ENCODE data around the gene BPIFB6.

The BPIFB6 gene

GRCh38 chr20:33016581-33017109, 14.8 kb upstream of the BPIFB6 start:
- FAIRE-seq (no peak), DNase-seq (ENCODE audit: insufficient read length, low spot score) (no peak)
- TF ChIP-seq POLR2A (IDR thresholded peaks at IDR 0.05; ENCODE audit: low read depth, low read length) = no peak

DNA sequence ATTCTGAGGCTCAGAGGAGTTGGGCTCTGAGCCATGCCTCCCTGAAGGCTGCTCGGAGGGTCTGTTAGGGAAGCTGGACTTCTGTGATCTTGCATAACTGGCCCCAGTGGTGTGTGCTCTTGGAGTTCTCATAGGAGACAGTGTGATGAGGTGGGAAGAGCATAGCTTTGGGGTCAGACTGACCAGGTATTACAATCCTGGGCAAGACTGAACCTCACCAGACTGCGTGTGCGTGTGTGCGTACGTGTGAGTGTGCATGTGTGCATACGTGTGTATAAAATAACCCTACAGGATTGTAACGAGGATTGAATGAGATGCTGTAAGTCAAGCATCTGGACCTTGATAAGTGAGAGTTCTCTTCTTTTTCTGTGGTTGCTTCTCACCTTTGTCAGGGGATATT, 13.9 kb upstream of the BPIFB6 start:
- no peak for FAIRE-seq
- DNase-seq (ENCODE audit: insufficient read length, low spot score) = no peak
- TF ChIP-seq POLR2A (IDR thresholded peaks at IDR 0.05; ENCODE audit: low read depth, low read length) = no peak

DNA sequence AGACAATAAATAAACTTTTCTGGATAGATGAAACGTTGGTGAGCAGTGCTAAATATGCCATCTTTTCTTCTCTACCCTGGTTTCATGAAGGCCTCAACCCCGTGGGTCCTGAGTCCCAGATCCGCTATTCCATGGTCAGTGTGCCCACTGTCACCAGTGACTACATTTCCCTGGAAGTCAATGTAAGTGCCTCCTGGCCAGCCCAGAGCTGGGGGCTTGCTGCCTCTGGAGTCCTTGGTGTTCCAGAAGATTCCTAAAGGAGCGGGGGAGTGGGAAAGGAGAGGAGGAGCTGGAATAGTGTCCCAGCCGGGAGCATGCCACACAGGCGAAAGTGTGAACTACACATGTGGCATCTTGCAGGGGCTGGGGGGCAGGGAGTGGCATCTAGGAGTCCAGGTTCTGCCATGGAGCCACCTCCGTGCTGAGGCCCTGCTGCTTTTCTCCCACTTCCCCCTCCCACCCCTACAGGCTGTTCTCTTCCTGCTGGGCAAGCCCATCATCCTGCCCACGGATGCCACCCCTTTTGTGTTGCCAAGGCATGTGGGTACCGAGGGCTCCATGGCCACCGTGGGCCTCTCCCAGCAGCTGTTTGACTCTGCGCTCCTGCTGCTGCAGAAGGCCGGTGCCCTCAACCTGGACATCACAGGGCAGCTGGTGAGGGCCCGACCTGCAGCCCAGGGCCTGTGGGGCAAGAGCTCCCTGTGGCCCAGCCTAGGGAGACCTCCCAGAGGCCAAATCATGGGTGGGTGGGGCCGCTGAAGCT, 13.1 kb upstream of the BPIFB6 start:
- FAIRE-seq (no peak), DNase-seq (ENCODE audit: insufficient read length, low spot score) (no peak)
- no peak for TF ChIP-seq POLR2A (IDR thresholded peaks at IDR 0.05; ENCODE audit: low read depth, low read length)

- no peak for FAIRE-seq
- no peak for DNase-seq (ENCODE audit: insufficient read length, low spot score)
- TF ChIP-seq POLR2A (IDR thresholded peaks at IDR 0.05; ENCODE audit: low read depth, low read length) = no peak
Measured at GRCh38 chr20:33019465-33020277, 11.8 kb upstream of the BPIFB6 start.

GRCh38 chr20:33020278-33021161, 10.9 kb upstream of the BPIFB6 start:
- FAIRE-seq = no peak
- DNase-seq (ENCODE audit: insufficient read length, low spot score) = no peak
- no peak for TF ChIP-seq POLR2A (IDR thresholded peaks at IDR 0.05; ENCODE audit: low read depth, low read length)

DNA sequence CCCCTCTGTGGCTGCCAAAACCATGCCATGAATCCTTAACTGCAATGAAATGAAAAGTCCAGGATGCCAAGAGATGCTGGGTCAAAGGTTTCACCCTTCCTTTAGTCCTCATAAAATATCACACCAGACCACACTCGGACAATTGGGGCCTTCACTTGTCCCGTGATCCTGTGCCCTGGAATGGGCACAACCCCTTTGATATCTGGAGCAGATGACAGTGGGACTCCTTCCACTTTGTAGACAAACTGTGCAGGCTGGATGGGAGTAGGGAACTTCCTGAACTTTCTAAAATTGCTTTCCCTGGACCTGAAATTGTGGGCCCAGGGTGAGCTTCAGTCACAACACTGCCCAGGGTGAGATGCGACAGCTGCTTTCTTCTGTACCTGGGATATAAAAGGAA, 9.6 kb upstream of the BPIFB6 start:
- FAIRE-seq (no peak), DNase-seq (ENCODE audit: insufficient read length, low spot score) (no peak)
- no peak for TF ChIP-seq POLR2A (IDR thresholded peaks at IDR 0.05; ENCODE audit: low read depth, low read length)

DNA sequence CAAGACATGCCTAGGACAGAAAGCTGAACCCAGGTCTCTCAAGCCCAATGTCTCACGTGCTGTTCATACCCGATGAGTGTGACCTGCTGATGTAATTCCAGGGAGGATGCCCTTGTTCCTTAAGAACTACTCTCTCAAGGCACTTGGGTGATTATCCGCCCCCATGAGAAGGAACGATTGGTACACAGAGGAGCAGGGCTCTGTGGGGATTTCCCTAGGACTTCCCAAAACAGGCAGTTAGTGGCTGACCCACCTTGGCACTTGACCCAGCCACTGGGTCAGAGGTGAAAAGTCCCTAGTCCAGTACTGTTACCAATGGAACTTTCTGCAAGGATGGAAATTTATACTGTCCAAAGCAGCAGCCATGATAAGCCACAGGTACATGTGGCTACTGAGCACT, 9.2 kb upstream of the BPIFB6 start:
- no peak for TF ChIP-seq POLR2A (IDR thresholded peaks at IDR 0.05; ENCODE audit: low read depth, low read length)
- FAIRE-seq (no peak), DNase-seq (ENCODE audit: insufficient read length, low spot score) (no peak)

DNA sequence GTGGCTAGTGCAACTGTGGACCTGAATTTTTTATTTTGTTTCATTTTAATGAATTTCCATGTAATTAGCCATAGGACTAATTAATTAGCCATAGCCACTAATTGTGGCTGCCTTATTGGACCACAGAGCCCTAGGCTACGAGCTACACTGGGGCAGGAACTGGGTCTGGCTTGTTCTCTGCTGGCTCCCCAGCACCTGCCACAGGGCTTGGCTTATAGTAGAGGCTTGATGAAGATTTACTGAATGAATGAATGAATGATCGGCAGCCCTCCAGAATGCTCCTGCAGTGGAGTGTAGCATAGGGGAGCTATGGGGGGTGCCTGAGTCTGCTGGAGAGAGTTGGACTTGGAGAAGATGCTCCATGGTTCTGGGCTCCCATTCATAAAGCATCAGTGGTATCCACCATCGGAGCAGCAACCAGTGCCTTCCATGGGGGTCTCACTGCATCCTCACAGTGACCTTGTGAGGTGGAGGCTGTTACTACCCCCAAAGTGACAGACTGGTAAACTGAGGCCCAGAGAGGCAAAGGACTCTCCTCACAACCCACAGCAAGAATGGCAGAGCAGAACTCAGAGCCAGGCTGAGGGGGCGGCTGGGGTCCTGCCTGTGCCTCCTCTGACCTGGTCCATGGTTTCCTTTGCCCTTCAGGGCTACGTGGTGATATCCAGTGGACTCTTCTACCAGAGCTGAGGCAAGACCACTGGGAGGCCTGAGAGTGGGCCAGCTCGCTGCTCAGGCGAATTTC, 8.6 kb upstream of the BPIFB6 start:
- TF ChIP-seq POLR2A (IDR thresholded peaks at IDR 0.05; ENCODE audit: low read depth, low read length) = no peak
- DNase-seq (ENCODE audit: insufficient read length, low spot score) (no peak), FAIRE-seq (no peak)

DNA sequence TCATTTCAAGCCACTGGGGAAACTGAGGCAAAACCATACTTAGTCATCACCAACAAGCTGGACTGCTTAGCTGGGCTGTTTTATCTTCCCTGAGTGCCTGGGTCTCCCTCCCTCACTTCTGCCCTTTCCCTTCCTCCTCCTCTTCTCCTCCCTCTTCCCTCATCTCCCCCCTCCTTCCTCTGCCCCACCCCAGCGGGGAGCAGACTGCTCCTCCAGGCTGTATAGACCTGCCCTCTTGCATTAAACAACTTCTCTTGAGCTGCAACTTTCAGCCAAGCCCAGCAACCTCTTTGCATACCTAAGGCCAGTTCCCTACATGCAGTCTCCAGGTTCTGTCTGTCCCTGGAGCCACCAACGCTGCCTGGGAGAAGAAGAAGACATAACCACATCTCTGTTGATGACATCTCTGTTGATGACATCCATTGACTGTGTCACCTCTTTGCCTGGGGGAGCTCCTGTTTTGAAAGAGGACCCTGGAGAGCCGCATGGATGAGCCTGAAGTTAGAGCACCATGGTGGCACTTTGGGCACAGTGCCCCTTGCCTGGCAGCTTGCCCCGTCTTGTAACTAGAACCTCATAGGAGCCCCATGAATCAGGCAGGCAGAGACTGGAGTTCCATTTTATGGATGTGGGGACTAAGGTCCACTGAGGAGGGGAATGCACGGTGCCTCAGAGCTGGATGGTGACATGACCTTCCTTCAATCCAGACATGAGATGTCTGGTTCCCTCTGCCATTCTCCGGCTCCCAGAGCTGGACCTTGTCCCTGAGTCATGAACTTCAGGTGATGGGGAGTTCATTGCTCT, 7.8 kb upstream of the BPIFB6 start:
- FAIRE-seq = no peak
- DNase-seq (ENCODE audit: insufficient read length, low spot score) = no peak
- TF ChIP-seq POLR2A (IDR thresholded peaks at IDR 0.05; ENCODE audit: low read depth, low read length) = no peak

DNA sequence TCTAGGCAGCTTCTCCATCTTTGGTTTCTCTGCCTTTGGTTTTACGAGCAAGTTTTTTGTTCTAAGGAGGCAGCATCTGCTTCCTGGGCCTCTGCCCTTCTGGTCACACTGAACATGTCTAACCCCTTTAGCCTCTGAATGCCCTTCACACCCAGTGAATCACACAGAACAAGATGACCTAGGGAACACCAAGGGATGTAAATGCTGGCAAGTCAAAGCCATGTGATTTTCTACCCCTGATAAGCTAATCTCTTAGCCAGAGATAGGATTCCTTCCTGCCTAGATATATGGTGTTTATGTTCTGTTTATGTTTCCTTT, 7.2 kb upstream of the BPIFB6 start:
- no peak for DNase-seq (ENCODE audit: insufficient read length, low spot score)
- no peak for TF ChIP-seq POLR2A (IDR thresholded peaks at IDR 0.05; ENCODE audit: low read depth, low read length)
- FAIRE-seq = no peak

DNA sequence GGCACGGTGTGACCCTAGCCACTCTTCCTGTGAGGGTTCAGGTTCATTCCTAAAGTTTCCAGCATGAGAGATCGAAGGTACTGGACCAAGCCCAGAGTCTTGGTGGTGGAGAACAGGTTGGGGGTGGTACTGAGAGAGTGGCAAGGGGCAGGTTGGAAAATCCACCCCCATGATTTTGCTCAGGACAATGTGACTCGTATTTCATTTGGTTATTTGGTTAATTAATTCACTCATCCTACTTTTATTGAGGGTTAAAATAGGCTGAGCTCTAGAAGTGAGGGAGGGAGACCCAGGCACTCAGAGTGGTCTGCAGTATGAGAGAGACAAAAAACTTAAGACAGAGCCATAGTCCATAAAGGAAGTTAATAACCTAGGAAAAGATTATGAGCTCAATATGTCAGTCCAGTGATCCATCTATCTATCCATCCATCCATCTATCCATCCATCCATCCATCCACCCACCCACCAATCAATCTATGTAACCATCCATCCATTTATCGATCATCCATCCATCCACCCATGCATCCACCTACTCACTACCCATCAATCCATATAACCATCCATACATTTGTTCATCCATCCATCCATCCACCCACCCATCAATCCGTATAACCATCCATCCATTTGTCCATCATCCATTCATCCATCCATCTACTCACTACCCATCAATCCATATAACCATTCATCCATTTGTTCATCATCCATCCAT, 6.7 kb upstream of the BPIFB6 start:
- FAIRE-seq = no peak

DNA sequence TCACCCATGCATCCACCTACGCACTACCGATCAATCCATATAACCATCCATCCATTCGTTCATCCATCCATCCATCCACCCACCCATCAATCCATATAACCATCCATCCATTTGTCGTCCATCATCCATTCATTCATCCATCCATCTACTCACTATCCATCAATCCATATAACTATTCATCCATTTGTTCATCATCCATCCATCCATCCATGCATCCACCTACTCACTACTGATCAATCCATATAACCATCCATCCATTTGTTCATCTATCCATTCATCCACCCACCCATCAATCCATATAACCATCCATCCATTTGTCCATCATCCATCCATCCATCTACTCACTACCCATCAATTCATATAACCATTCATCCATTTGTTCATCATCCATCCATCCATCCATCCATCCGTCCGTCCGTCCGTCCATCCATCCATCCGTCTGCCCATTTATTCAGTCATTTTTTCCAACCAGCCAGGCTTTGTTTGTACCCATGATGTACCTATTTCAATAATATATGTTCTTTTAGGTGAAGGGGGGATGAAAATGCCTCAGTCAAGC, 6.1 kb upstream of the BPIFB6 start:
- no peak for FAIRE-seq
- DNase-seq (ENCODE audit: insufficient read length, low spot score) = no peak

More for the DNA sequence above, 6.7 kb upstream of the BPIFB6 start:
- TF ChIP-seq POLR2A (IDR thresholded peaks at IDR 0.05; ENCODE audit: low read depth, low read length) = no peak
- DNase-seq (ENCODE audit: insufficient read length, low spot score) = no peak

More for the DNA sequence above, 6.1 kb upstream of the BPIFB6 start:
- TF ChIP-seq POLR2A (IDR thresholded peaks at IDR 0.05; ENCODE audit: low read depth, low read length) = no peak

Measured in H54 (cell line).